Astrocyte of the hippocampus (primary cell): ENCODE results near the gene PDHX.

Source experiments
- DNase-seq: peaks from one replicate; pipeline ENCODE4 v3.0.0; 2011; ENCODE audit warnings: low read depth, low spot score

Gene PDHX

GRCh38 chr11:34988294-34989255 is 72.2 kb downstream of the PDHX start:
- peak; percentile 75 for DNase-seq

GRCh38 chr11:34990916-34991315 is 74.5 kb downstream of the PDHX start:
- no peak for DNase-seq

GRCh38 chr11:34994854-34995253 is 78.4 kb downstream of the PDHX start:
- no peak for DNase-seq

- no peak for DNase-seq
Observed at GRCh38 chr11:34996958-34997357, 80.5 kb downstream of the PDHX start.

DNA sequence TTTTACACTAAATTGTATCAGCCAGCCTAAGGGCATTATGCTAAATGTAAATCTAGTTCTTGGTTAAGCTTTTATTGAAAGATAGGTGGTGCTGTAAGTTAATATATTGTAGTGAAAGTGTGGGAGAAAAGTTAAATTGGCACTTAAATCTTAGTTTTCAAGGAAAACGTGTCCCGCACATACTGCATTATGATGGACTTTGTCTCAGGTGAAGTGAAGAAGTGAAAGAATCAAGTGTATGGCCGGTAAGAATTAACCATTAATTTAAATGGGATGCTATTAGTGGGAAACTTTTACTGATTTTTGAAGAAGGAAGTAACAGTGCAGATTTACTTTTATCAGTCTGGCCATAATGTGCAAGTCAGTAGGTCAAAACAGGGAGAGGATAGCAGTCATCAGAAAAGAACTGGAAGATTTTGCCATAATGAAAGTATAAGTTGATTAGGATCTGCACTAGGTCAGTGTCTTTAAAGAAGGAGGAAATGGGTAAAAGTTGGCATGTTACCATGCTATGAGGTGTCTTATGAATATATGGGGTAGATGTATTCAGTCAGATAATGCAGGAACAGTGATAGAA is 81.6 kb downstream of the PDHX start:
- peak; percentile 41 for DNase-seq

- DNase-seq: no peak
Observed at GRCh38 chr11:34999453-34999852, 83.0 kb downstream of the PDHX start.

GRCh38 chr11:35003186-35003585 is 86.8 kb downstream of the PDHX start:
- DNase-seq: no peak

DNA sequence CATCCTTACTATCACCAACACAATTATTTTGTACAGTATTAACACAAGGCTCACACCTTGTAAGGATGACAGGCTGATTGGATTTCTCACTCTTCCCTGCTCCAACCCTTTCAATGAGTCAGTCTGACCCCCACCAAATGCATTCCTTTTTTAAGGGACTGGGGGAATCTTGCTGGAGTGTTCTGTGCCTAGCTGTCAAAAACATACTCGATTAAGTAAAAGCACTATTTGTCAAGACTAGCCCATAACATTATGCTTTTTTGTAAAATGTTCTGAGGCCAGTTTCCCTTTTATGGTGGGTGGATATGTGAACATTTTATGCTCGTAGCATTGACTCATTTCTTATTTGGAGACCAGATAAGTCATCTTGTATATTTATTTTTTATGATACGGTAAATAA is 87.2 kb downstream of the PDHX start:
- no peak for DNase-seq

GRCh38 chr11:35005141-35005780 is 88.8 kb downstream of the PDHX start:
- DNase-seq: no peak

GRCh38 chr11:35006389-35007128 is 90.1 kb downstream of the PDHX start:
- no peak for DNase-seq

DNA sequence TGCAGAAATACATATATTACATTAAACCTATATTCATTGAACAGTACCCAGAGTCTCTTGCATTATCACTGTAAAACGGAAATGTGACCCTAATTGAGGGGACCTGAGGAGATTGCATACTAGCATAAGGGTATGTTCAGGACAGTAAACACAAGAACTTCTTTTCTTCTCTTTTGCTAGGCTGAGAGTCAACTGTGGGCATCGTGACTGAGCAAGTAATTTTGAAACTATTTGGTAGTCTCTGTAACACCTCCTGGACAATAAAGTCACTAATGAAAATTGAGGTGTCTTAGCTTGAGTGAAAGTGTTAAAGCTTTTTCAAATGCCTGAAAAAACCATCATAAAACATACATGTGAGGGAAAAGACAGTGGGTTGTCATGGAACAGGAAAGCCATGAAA is 90.9 kb downstream of the PDHX start:
- no peak for DNase-seq

DNA sequence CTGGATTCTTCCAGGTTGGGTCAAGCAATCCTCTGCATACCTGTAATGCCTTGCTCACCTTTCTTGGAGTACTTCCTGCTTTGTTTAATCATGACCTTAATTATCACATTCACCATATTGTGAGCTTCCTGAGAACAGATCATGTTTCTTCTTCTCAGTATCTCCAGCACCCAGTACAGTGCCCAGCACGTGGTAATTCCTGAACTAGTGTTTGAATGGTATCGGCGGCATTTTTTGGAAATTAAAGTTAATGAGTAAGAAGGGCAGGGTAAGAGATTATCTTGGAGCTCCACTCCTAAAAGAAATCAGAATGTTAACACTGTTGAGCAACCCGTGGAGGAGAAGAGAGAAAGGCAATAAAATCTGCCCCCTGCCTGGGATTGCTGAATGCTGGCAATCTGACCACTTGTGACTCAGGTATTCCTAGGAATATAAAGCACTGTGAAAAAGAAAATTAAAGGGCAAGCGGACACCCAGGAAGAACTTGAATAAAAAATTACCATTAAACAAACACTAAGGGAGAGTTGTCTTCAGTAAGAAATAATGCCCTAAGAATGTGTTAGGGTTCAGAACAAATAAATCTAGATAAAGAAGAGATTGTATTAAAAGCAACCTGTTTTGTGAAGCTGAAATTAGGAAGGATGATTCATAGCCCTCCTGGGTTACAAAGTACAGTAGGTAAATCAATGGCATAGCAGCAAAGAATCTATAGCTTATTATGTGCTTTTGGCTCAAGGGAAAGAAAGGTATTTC is 92.9 kb downstream of the PDHX start:
- DNase-seq: peak; percentile 92

DNA sequence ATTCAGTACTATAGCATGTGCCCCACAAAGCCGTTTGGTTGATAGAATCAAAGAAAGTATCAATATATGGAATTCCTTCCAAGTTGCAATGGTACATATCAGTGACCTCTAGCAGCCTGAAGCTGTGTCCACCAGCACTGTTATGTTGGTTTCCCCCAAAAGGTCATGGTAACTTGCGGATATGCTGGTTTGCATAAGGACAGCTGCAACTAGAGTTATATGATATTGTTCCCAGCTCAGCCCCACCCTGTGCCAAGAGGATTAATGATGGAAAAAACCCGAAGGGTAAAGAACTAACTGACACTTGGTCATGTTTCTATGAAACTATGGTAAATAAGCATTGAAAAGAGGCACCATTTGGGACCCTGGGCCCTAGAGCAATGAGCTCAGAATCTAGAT is 93.5 kb downstream of the PDHX start:
- no peak for DNase-seq

GRCh38 chr11:35010654-35011053 is 94.2 kb downstream of the PDHX start:
- DNase-seq: no peak

DNA sequence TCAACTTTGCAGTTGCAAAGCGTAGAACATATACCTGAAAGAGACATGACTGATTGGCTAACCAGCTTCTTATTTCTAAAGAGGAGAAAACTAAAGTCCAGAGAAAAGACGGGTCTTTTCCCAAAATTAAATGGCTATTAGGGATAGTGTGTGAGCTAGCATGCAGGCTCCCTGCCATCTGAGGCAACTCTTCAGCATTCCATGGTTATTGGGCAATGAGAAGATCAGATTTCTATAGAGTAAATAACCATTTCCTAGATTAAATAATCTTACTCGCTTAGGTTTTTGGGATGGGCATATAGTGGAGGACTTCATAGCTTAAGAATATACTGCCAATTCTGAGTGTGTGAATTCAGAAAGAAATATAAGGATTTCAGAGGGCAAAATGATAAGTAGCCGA is 95.0 kb downstream of the PDHX start:
- no peak for DNase-seq

- no peak for DNase-seq
Observed at GRCh38 chr11:35011944-35012343, 95.5 kb downstream of the PDHX start.

DNA sequence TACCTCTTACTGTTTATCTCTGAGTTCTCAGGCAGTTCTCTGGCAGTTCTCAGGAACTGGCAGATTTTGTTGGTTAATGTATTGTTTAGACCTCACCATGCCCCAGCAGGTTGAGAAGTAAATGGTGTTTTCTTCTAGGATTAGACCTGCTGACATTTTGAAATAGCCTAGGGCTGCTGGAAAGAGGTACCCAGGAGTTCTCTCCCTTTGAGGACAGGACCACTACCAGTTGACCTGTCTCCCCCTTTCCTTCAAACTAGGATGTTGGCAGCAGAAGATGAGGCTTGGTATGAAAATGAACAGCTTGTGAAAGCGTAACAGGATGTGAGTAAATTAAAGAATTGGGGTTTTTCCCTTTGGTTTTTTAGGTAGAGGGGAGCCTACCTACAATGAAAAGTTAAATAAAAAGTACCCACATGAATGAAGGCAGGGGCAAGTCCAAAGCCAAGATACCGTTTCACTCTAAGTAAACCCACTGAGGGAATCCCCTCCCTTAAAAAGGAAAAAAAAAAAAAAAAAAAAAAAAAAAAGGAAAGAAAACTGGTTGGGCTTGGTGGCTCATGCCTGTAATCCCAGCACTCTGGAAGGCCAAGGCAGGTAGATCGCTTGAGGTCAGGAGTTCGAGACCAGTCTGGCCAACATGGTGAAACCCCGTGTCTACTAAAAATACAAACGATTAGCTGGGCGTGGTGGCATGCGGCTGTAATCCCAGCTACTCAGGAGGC is 96.2 kb downstream of the PDHX start:
- DNase-seq: no peak

DNA sequence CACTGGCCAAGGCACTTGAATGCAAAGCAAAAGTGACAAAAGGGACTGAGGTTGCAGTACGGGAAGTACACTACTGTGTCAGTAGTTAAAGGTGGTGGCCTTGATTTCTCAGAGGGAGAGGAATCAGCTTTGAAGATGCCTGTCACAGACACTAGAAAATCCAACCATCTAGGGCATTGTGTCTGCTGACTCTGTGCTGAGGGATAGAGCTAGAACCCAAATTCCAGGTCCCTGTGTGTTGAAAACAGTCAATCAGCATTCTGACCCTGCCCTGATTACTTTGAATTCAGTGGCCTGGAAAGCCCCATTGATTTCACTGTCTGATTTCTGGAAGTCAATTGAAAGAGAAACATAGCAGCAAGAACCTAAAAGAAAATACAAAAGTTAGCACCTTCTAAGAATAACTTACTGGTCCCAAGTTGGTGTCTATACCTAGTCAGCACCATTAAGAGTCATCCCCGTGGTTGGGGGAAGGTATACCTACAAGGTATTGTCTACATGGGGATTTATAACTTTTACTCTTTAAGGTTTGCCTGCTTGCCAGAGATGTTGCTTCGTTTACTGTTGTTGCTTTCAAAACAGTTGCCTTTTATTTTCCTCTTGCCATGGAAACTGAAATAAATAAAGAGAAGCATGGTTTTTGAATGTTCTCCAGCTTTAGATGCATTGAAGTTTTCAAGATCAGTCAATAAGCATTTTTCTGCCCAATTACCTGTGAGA is 97.3 kb downstream of the PDHX start:
- peak; percentile 51 for DNase-seq

- peak; percentile 85 for DNase-seq
Observed at GRCh38 chr11:35014346-35014745, 97.9 kb downstream of the PDHX start.
